Parathyroid adenoma (tissue), 2 donors: ENCODE data around the gene RBM18.

Experiments
- H2AFZ ChIP-seq: fragments of 300-600 bp; sonication (generic); one replicate; pipeline ENCODE4 v1.7.0; 2017; ENCODE audit warnings: antibody characterized with exemption, mild to moderate bottlenecking
- H3K27ac ChIP-seq: fragments of 300-600 bp; sonication (generic); one replicate; pipeline ENCODE4 v1.7.0; 2017
- H3K27me3 ChIP-seq: fragments of 300-600 bp; sonication (generic); one replicate; pipeline ENCODE4 v1.7.0; 2017; ENCODE audit warnings: low read length; ENCODE audit not compliant: control insufficient read depth, insufficient read depth
- H3K36me3 ChIP-seq: fragments of 300-600 bp; sonication (generic); one replicate; pipeline ENCODE4 v1.7.0; 2017; ENCODE audit warnings: low read length; ENCODE audit not compliant: control insufficient read depth, insufficient read depth
- H3K4me1 ChIP-seq: fragments of 300-600 bp; sonication (generic); one replicate; pipeline ENCODE4 v1.7.0; 2017; ENCODE audit warnings: control low read depth
- H3K4me2 ChIP-seq: fragments of 300-600 bp; sonication (generic); one replicate; pipeline ENCODE4 v1.7.0; 2017; ENCODE audit warnings: low read length
- H3K4me3 ChIP-seq: fragments of 300-600 bp; sonication (generic); one replicate; pipeline ENCODE4 v1.7.0; 2017; ENCODE audit warnings: low read depth, low read length
- H3K79me2 ChIP-seq: fragments of 300-600 bp; sonication (generic); one replicate; pipeline ENCODE4 v1.7.0; 2017; ENCODE audit warnings: control low read depth
- H3K9ac ChIP-seq: fragments of 300-600 bp; sonication (generic); one replicate; pipeline ENCODE4 v1.7.0; 2017; ENCODE audit warnings: mild to moderate bottlenecking
- H3K9me3 ChIP-seq: fragments of 300-600 bp; sonication (generic); one replicate; pipeline ENCODE4 v1.7.0; 2017; ENCODE audit warnings: low read length; ENCODE audit not compliant: control insufficient read depth
- CTCF ChIP-seq: fragments of 300-600 bp; sonication (generic); IDR thresholded peaks from one replicate; pipeline ENCODE4 v1.7.0; 2017; ENCODE audit warnings: antibody characterized with exemption, mild to moderate bottlenecking
- donor health status: primary hyperparathyroidism.

Gene RBM18

DNA sequence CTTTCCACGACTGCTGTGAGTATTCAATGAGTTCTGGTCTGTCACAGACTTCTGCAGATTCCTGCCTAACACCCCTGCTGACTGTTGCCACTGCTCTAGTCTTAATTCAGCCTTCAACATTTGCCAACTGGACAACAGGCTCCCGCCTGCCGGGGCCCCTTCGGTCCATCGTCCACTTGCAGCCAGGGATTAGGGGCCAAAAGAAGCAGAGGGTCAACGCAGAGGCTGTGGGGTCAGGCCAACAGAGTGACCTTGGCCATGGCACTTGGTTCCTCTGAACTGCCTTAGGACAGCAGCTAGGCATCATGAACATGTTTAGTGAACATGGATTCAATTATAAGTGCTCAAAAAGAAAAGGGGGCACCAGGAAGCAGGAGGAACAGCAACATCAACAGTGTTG, 76.3 kb downstream of the RBM18 start:
- no peaks in the 10 kb centered on the region for H3K9me3 ChIP-seq
- no peak overlapping the region for H2AFZ ChIP-seq
- no peaks in the 10 kb centered on the region for H3K4me1 ChIP-seq
- H3K9ac ChIP-seq = no peak overlapping the region
- no peak overlapping the region for H3K4me3 ChIP-seq
- no peaks in the 10 kb centered on the region for H3K36me3 ChIP-seq
- no peaks in the 10 kb centered on the region for H3K27me3 ChIP-seq
- H3K4me2 ChIP-seq = no peak overlapping the region
- no peak overlapping the region for H3K27ac ChIP-seq
- no peaks in the 10 kb centered on the region for H3K79me2 ChIP-seq
- TF ChIP-seq CTCF = no peak
